DND-41 (cell line): Measurements from ENCODE around the gene ABCD3.

Experiments
- CTCF ChIP-seq: IDR thresholded peaks from 2 replicates; pipeline ENCODE4 v1.5.1; 2012; ENCODE audit warnings: borderline replicate concordance, low read length, moderate library complexity, mild to moderate bottlenecking; ENCODE audit not compliant: poor library complexity, severe bottlenecking; ENCODE audit errors: extremely low read depth
- EZH2 ChIP-seq: IDR thresholded peaks from 3 replicates; pipeline ENCODE4 v1.6.1; 2012; ENCODE audit warnings: borderline replicate concordance, low read depth, mild to moderate bottlenecking, moderate library complexity, low read length, inconsistent platforms; ENCODE audit not compliant: severe bottlenecking

- TF ChIP-seq CTCF: no peak
- no peak for TF ChIP-seq EZH2
Observed at GRCh38 chr1:94559921-94560320, 141.7 kb downstream of the ABCD3 start.
